ENCODE results near the gene CPEB3.

CPEB3 gene

GRCh38 chr10:92052741-92053140, 238.1 kb downstream of the CPEB3 start:
- H3K4me1 ChIP-seq (ENCODE audit: insufficient read depth, low read length), result peaks cover 5% of the 10 kb centered on the region; the same call in 1 of the 2 replicates
- no peaks in the 10 kb centered on the region for H4K20me1 ChIP-seq (ENCODE audit: insufficient read depth, low read length)
- H3K27me3 ChIP-seq (ENCODE audit: insufficient read depth, low read length, poor library complexity), result no peaks in the 10 kb centered on the region
- no peak for ATAC-seq (ENCODE audit: insufficient read depth, low read depth)
- no peak overlapping the region for H3K4me3 ChIP-seq (ENCODE audit: low read depth in 1 of 2, low read length in 2 of 2)
- TF ChIP-seq CTCF (IDR thresholded peaks at IDR 0.05; ENCODE audit: borderline replicate concordance, extremely low read depth, low read length, poor library complexity, severe bottlenecking) (no peak), EZH2 (IDR thresholded peaks at IDR 0.05; ENCODE audit: borderline replicate concordance, low read depth, low read length, severe bottlenecking) (no peak)
- no peak overlapping the region for H3K4me2 ChIP-seq (ENCODE audit: insufficient read depth, low read length)
- DNase-seq, result no peak
- H2AFZ ChIP-seq (ENCODE audit: low read depth, low read length), result no peak overlapping the region
- H3K9me3 ChIP-seq (ENCODE audit: insufficient read depth, low read length, severe bottlenecking), result no peaks in the 10 kb centered on the region
- no peak overlapping the region for H3K27ac ChIP-seq (ENCODE audit: low read length)
- no peaks in the 10 kb centered on the region; the same call in 1 of the 2 replicates for H3K36me3 ChIP-seq (ENCODE audit: insufficient read depth, low read length)
- H3K9ac ChIP-seq (ENCODE audit: low read depth, low read length), result no peak overlapping the region
- H3K79me2 ChIP-seq (ENCODE audit: insufficient read depth, low read length), result no peaks in the 10 kb centered on the region

- peaks cover 6% of the 10 kb centered on the region; the same call in 1 of the 2 replicates for H3K4me1 ChIP-seq (ENCODE audit: insufficient read depth, low read length)
- H3K4me3 ChIP-seq (ENCODE audit: low read depth in 1 of 2, low read length in 2 of 2), result no peak overlapping the region
- H4K20me1 ChIP-seq (ENCODE audit: insufficient read depth, low read length), result no peaks in the 10 kb centered on the region
- TF ChIP-seq CTCF (IDR thresholded peaks at IDR 0.05; ENCODE audit: borderline replicate concordance, extremely low read depth, low read length, poor library complexity, severe bottlenecking) (no peak), EZH2 (IDR thresholded peaks at IDR 0.05; ENCODE audit: borderline replicate concordance, low read depth, low read length, severe bottlenecking) (no peak)
- no peak overlapping the region for H3K9ac ChIP-seq (ENCODE audit: low read depth, low read length)
- H2AFZ ChIP-seq (ENCODE audit: low read depth, low read length), result no peak overlapping the region
- DNase-seq, result no peak
- H3K9me3 ChIP-seq (ENCODE audit: insufficient read depth, low read length, severe bottlenecking), result no peaks in the 10 kb centered on the region
- no peaks in the 10 kb centered on the region; the same call in 1 of the 2 replicates for H3K36me3 ChIP-seq (ENCODE audit: insufficient read depth, low read length)
- no peaks in the 10 kb centered on the region for H3K27me3 ChIP-seq (ENCODE audit: insufficient read depth, low read length, poor library complexity)
- ATAC-seq (ENCODE audit: insufficient read depth, low read depth), result no peak
- H3K4me2 ChIP-seq (ENCODE audit: insufficient read depth, low read length), result no peak overlapping the region
- no peak overlapping the region for H3K27ac ChIP-seq (ENCODE audit: low read length)
- H3K79me2 ChIP-seq (ENCODE audit: insufficient read depth, low read length), result no peaks in the 10 kb centered on the region
Observed at GRCh38 chr10:92052088-92052487, 238.8 kb downstream of the CPEB3 start.

GRCh38 chr10:92047215-92047614, 243.7 kb downstream of the CPEB3 start:
- DNase-seq (no peak), ATAC-seq (ENCODE audit: insufficient read depth, low read depth) (no peak)
- H3K9me3 ChIP-seq (ENCODE audit: insufficient read depth, low read length, severe bottlenecking), result no peaks in the 10 kb centered on the region
- H3K79me2 ChIP-seq (ENCODE audit: insufficient read depth, low read length), result no peaks in the 10 kb centered on the region
- no peak overlapping the region for H3K9ac ChIP-seq (ENCODE audit: low read depth, low read length)
- no peak overlapping the region for H3K4me2 ChIP-seq (ENCODE audit: insufficient read depth, low read length)
- H3K27ac ChIP-seq (ENCODE audit: low read length), result no peak overlapping the region
- H3K4me3 ChIP-seq (ENCODE audit: low read depth in 1 of 2, low read length in 2 of 2), result no peak overlapping the region
- TF ChIP-seq EZH2 (IDR thresholded peaks at IDR 0.05; ENCODE audit: borderline replicate concordance, low read depth, low read length, severe bottlenecking) (no peak), CTCF (IDR thresholded peaks at IDR 0.05; ENCODE audit: borderline replicate concordance, extremely low read depth, low read length, poor library complexity, severe bottlenecking) (no peak)
- H2AFZ ChIP-seq (ENCODE audit: low read depth, low read length), result no peak overlapping the region
- H3K4me1 ChIP-seq (ENCODE audit: insufficient read depth, low read length), result peaks cover 6% of the 10 kb centered on the region; the same call in 1 of the 2 replicates
- H3K27me3 ChIP-seq (ENCODE audit: insufficient read depth, low read length, poor library complexity), result no peaks in the 10 kb centered on the region
- H3K36me3 ChIP-seq (ENCODE audit: insufficient read depth, low read length), result no peaks in the 10 kb centered on the region; the same call in 1 of the 2 replicates
- no peaks in the 10 kb centered on the region for H4K20me1 ChIP-seq (ENCODE audit: insufficient read depth, low read length)
